ENCODE results near the gene CCR5AS.
A peak's percentile ranks its signal among the peaks of the same experiment; 100 is the strongest.
"Not testable (repeated sequence)": the region's sequence is repeated elsewhere in the genome, so short reads cannot be mapped to it uniquely, and the experiment has no call there.

CCR5AS gene

DNA sequence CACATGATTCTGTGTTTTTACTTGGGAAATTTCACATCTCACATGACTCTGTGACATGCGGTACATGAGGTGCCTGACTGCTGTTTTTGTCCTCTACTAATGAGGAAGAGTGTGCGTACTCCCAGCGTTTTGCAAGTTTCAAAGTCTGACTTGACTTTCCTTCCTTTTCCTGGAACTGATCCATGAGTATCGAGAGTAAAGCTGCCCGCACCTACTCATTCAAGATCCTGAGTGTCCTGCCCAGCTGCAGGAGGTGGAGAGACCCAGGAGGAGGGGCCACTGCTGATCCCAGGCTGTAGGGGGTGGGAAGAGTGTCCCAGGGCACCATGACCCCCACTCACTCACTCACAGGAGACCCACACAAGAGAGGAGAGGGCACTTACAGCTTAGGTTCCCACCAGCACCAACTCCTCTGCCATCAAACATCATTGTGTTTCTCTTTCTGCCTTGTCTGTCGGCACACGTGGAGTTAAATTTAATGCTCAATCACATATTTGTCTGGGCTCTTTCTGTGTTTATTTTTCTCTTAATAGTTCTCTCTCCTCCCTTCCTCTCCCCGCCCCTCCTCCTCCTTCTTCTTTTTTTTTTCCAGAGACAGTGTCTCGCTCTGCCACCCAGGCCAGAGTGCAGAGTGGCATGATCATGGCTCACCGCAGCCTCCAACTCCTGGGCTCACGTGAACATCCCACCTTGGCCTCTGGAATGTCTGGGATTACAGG is 1.4 kb downstream of the CCR5AS start:
- DNase-seq (ENCODE audit: low spot score) = peak; percentile 75

DNA sequence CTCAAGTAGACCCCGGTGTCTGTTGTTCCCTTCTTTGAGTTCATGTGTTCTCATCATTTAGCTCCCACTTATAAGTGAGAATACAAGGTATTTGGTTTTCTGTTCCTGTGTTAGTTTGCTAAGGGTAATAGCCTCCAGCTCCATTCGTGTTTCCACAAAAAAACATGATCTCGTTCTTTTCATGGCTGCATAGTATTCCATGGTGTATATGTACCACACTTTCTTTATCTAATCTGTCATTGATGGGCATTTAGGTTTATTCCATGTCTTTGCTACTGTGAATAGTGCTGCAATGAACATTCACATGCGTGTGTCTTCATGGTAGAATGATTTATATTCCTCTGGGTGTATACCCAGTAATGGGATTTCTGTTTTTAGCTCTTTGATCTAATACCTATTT is 4.0 kb downstream of the CCR5AS start:
- not testable (repeated sequence) for DNase-seq (ENCODE audit: low spot score)

DNA sequence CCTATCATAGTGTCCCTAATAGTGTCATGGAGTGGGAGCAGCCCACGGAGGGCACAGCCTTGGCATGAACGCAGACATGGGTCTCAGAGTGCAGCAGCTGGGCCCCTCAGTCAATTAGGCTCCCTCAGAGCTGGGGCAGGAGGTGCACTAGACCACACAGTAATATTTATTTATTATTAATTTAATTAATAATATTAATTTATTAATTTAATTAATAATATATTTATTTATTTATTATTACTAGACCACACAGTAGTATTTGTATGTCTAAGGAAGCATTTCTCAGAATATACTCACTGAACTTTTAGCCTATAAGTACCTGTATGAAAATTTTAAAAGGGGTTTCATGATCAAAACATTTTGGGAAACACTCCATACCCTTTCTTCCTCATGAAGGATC is 5.3 kb downstream of the CCR5AS start:
- no peak for DNase-seq (ENCODE audit: low spot score)

DNA sequence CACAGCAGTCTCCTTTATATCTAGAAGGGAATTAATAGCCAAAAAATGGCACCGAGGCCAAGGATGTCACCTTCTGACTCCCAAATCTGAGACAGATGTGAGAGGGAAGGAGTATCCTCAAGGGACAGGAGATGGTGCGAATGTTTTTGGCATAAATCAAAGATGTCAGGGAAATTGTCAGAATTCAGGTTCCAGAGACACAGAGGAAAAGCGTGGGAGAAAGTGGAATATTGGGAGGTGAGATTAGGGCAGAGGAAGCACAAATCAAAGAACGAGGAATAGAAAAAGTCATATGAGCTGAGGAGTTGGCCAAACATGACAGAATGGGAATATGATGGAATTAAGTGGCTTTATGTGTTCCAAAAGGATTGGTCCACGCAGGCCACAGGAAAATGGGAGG is 6.0 kb downstream of the CCR5AS start:
- DNase-seq (ENCODE audit: low spot score) = no peak

DNA sequence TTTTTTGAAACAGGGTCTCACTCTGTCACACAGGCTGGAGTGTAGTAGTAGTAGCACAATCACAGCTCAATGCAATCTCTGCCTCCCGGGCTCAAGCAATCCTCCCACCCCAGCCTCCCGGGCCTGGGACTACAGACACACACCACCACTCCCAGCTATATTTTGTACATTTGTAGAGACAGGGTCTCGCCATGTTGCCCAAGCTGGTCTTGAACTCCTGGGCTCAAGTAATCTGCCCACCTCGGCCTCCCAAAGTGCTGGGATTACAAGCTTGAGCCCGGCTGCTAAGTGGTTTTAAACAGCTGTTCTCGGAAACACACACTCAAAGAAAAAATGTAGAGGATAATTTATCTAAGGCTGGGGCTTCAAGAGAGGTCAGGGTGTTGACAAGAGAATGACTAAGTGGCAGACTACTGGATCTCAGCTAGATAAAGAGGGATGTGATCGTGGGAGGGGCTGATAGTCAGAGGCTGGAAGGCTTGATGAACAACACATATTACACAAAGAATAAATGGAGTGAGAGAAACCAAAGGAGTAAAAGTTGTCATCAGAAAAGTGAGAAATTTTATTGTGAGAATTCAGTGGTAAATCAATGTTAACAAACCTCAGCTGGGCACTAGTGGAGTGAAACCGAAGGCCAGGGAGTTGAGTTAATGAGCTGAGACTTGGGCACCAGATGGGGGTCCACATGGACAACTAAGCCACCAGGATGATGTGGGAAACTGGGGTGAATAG is 6.7 kb downstream of the CCR5AS start:
- no peak for DNase-seq (ENCODE audit: low spot score)

DNA sequence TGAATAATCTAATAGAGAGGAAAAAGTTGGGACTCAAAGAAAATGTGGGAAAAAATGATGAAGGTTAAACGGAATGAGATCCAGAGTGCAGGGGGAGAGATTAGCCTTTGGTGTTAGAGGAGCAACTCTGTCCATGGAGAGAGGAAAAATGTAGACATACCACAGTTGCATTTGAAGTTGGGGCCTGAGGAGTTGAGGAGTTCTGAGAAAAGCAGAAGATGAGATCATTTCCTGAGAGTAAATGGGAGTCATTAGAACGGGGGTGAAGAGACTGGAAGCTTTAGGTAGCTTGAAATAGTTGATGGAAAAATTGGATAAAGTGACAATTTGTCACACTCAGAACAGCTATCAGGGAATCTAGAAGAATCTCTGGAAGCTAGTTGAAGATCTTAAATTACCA is 7.3 kb downstream of the CCR5AS start:
- no peak for DNase-seq (ENCODE audit: low spot score)

DNA sequence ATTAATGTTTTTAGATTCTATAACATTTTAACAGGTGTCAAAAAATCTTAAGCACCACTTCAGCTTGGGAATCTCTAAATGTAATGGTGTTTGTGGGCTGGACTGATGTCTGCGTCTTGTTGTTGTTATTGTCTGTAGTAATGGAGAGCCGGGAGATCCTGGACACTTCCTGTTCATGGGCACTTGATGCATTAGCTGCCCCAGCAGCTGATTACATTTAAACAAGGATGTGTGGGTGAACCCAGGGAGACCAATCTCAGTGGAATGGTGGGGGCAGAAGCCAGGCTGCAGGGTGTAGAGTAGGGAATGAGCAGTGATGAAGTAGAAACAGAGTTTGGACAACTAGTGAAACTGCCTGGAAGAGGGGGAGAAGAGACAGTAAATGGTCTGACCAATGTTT is 7.8 kb downstream of the CCR5AS start:
- no peak for DNase-seq (ENCODE audit: low spot score)

DNA sequence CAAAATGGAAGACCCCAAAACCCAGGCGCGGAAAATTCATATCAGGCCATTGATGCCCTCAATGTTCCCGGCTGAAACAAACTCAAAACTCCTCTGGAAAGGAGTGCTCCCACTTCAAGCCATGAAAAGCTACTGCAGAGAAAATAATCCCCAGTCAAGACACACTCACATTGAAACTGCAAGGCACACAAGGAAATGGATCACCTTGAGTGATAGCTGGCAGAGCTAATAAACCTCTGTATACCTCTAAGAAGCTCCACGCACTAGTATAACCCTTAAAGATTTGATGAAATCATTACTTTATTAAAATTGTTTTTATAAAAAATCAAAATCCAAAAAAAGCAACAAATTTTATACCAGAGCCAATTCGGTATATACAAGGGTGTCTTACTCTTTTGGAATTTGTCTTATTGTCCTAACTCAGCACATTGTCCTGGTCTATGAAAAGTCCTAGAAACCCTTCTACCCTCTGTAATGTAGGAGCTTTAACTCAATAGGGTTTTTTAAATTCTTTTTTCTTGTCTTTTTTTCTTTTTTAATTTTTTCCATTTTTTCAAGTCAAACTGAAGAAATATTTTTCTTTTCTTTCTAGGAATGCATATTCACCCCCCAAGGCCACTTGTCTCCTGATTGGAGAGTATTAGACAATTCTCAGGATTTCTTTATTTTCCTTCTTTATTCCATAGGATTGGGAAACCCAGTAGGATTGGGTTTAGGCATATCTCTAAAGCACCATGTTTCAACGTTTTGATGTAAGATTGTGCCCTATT is 8.5 kb downstream of the CCR5AS start:
- no peak for DNase-seq (ENCODE audit: low spot score)

DNA sequence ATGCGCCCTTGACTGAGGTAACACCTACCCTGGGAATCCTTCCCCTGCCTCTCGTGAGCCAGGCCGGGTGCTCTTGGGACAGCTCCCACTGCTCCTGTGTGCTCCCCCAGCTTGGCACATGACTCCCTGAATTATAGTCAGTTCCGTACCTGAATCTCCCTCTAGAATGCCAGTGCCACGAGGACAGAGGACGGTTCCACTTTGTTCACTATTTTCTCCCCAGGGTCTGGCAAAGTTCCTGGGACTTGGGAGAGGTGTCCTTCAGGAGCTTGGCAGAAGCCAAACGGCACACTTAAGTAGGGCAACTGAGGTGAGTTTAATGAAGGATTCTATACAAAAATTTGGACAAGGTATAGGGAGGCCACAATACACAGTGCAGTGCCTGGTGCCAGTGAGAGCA is 9.8 kb downstream of the CCR5AS start:
- no peak for DNase-seq (ENCODE audit: low spot score)

DNA sequence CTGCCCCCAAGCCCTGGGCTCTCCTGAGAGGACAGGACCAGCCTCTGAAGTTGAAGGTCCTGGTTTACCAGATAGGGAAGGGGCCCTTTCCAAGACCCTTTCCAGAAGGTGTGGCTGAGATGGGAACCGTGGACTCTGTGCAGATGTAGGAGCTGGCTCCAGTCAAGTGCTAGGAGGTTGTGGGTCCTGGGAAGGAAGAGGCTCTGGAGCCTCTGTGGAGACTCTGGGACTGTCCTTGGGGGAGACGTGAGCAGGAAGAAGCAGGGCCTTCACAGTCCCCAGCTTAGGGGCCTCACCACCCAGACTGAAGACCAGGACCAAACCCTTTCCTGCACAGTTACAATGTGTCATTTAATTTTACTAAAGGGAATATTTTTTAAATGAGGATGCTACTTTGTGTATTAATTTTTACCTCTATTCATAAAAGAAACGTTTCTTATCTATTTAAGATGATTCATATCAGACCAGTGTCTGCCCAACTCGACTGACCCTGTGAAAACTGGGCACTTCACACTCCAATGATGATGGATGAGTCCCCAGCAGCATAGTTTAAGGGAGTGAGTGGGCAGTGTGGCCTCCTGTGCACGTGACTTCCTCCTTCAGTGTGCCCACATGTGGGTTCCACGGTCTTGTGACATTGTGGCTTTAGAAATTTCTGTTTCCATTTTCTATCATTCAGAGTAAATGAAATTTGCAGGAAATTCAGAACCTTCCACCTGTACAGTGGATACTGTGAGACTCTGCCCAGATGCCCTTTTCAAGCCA is 10.9 kb downstream of the CCR5AS start:
- no peak for DNase-seq (ENCODE audit: low spot score)

DNA sequence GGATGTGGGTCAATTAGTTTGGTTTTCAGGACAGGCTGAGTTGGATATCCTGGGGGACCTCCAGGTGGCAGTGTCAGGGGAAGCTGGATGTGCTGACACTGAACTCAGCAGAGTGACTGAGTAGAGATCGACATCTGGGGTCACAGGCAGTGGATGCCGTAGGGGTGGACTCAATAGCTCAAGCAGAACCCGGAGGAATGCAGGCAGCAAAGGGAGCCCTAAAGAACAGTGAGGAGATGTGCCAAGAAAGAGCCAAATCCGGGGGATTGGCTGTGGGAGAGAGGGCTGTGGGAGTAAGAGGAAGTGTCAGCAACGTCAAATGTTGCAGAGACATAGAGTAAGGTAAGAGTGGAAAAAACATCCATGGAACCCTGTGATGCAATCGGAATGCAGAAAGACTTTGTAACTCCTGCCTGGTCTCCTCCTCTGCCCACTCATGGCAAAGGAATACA is 11.6 kb downstream of the CCR5AS start:
- no peak for DNase-seq (ENCODE audit: low spot score)

DNA sequence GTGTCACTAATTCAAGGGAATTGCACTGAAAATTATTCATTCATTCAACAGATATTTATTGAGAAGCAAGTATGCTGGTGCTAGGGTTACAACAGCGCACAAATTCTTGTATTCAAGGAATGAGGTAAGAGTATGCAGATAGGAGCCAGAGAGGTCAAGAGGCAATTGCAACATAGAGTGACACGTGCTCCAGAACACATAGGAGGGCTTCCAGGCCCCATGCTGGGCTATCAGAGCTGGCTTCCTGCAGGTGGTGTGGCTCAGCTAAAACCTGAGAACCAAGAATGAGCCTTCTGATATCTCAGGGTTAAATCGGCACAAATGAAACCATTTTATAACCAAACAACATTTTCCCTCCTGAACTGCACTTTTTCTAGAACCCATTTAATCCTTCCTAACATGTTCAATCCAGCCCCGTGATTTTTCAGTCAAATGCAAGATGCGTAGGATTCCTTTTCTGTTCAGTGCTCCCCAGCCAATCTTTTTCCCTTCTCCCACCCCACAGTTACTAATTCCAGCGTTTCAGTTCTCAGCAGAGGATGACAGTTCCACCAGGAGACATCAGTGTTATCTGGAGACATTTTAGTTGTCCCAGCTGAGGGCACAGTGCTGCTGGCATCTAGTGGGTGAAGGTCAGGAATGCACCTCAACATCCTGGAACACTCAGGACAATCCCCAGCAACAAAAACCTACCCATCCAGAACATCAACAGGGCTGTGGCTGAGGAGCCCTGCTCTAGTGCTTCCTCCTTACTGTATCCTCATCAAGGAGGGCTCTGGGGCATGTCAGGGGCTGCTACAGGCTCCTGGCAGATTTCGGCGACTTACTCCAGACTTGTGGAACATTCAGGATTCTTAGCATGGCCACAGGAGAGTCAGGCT is 13.1 kb downstream of the CCR5AS start:
- DNase-seq (ENCODE audit: low spot score) = no peak

DNA sequence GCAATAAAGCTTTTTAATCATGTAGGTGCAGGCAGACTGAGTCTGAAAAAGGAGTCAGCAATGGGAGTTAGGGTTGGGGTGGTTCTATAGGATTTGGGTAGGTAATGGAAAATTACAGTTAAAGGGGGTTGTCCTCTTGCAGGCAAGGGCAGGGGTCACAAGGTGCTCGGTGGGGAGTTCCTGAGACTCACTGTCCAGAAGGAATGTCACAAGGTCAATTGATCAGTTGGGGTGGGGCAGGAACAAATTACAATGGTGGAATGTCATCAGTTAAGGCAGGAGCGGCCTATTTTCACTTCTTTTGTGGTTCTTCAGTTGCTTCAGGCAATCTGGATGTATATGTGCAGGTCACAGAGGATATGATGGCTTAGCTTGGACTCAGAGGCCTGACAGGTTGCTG is 13.9 kb downstream of the CCR5AS start:
- no peak for DNase-seq (ENCODE audit: low spot score)

DNA sequence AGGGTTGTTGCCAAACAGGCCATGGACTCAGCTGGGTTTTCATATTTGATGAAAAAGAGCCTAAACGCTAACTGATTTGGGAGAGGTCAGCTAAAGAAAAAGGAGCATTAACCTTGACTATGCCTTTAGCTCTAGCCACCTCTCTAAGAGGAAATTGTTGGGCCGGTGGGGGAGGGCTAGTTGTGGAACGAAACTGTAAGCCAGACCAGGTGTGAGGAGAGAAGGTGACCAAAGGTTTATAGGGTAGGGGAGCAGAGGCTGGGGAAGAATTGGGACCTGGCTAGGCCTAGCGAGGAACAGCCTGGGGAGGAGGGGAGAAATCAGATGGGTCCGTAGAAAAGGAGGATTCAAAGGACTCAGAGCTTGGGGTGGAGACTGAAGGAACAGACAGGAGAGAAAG is 15.3 kb downstream of the CCR5AS start:
- not testable (repeated sequence) for DNase-seq (ENCODE audit: low spot score)

DNA sequence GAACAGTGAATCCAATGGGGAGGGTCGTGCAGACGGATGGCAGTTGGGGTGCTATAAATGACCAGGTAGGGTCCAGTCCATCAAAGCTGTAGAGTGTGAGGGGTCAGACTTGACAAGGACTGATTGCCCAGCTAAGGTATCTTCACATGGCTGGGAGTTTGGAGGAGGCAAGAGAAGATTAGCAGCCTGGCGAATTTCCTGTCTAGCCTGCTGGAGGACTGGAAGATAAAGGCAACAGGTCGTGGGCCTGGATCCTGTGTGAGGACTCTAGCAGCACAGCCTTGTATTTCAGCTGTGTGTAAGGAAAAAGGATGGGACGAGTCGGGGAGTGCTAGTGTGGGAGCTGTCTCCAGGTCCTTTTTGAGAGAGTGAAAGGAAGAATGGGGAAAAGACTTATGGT is 17.6 kb downstream of the CCR5AS start:
- DNase-seq (ENCODE audit: low spot score) = no peak

DNA sequence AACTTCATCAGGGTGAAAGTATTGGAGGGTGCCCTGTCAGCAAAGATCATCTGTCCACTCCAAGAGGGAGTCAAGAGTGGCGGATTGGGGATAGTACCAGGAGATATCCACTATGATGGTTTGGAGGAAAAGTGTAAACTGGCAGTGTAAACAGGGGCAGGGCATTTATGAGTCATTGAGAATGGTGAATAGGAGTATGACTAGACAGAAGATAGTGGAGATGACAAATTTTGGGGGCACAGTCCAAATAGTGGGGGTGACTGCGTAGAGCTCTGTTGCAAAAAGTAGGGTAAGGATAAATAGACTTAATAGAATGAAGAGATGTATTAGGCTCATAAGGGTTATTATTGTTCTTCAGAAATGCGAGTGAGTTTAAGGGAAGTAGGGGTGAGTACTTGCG is 18.0 kb downstream of the CCR5AS start:
- not testable (repeated sequence) for DNase-seq (ENCODE audit: low spot score)

DNA sequence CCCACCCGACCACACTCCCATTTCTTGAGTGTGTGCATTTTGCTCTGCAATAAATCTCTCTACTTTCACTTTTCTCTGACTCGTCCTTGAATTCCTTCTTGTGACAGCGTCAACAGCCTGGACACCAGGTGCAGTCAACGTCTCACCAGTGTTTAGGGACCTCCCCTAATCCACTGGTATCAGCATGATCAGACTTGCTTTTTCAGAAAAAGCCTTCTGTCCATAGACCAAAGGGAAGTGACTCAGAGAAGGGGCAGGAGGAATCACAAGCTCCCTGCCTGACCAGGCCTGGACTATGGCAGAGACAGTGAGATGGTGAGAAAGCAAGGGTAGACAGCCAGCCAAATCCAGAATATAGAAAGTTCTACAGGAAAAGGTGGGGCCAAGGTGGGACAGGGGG is 20.7 kb downstream of the CCR5AS start:
- no peak for DNase-seq (ENCODE audit: low spot score)

DNA sequence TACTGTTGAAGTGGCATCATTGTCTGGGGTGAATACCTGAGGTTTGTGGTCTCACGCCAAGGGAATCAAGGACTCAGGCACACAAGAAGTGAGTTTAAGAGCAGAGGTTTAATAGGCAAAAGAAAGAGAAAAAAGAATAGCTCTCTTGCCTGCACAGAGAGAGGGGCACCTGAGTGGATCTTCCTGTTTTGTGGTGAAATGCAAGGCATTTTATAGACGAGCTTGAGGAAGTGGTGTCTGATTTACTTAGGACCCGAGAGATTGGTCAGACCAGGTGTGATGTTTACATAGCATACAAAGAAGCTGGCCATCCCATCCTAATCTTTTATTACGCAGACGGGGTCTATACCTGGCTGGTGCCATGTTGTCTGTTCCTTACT is 22.9 kb downstream of the CCR5AS start:
- no peak for DNase-seq (ENCODE audit: low spot score)

DNA sequence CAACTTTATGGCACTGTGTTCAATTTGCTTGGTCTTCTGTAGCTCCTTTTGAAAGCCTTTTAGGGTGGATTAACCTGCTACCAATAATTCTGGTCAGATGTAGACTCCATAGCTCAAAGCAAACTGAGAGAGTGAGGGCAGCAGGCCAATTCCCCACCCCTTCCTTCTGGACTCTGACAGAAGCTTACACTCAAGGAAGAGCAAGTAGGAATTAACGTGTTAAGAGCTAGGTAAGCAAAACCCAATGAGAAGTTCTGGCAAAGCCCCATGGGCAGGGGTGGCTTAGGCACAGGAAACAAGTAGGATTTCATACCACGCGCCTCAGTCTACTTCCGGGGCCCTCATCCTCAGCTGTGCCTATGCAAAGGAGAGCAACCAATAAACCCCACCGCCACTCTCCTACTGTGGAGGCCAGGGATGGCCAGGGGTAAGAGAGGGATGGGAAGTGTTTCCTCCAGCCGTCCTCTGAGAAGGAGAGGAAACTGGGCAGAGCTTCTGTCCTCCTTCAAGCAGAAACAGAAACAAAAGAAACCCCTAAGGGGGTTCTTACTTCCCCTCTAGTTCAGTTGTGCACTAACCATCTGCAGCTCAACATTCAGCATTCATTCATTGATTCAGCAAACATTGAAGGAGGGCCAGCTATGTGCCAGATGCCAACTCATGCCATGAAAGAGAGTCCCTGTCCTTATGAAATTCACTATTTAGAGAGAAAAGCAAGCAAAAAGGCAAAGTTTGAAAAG is 23.5 kb downstream of the CCR5AS start:
- DNase-seq (ENCODE audit: low spot score) = no peak

DNA sequence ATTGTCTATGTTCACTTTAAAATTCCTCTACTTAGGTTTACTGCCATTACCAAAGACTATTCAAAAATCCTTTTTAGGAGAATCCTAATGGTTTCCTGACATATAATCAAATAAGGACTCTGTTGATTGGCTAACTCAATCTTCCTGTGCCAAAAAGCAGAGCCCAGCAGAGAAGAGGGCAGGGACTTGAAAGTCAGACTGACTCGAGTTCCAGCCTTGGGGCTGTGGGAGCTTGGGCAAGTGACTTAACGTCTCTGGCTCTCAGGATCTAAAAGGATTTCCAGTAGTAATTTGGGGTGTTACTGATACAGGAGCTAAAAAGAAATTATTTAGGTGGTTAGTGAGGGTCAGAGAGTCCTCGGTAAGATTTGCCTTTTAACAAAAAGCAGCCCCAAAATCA is 25.2 kb downstream of the CCR5AS start:
- DNase-seq (ENCODE audit: low spot score) = no peak

Data from mucosa of gallbladder (tissue), 1 donor.